HEK293 (cell line): ENCODE data around the gene GJC2.
A peak's percentile ranks its signal among the peaks of the same experiment; 100 is the strongest.

Experiments
- EGR2 ChIP-seq: fragments of 450-650 bp; formaldehyde crosslinking; IDR thresholded peaks from 2 replicates; pipeline ENCODE4 v1.5.1; 2016; ENCODE audit warnings: low read depth, missing biosample characterization, missing genetic modification characterization
- KLF16 ChIP-seq: fragments of 450-650 bp; formaldehyde crosslinking; IDR thresholded peaks from 2 replicates; pipeline ENCODE4 v1.5.1; 2017; ENCODE audit warnings: missing biosample characterization, missing genetic modification characterization
- KLF9 ChIP-seq: fragments of 450-650 bp; formaldehyde crosslinking; IDR thresholded peaks from 2 replicates; pipeline ENCODE4 v1.5.1; 2016; ENCODE audit warnings: missing biosample characterization, missing genetic modification characterization, low read depth
- MZF1 ChIP-seq: fragments of 450-650 bp; formaldehyde crosslinking; IDR thresholded peaks from 2 replicates; pipeline ENCODE4 v1.5.1; 2017; ENCODE audit warnings: missing biosample characterization, missing genetic modification characterization, borderline replicate concordance
- WT1 ChIP-seq: fragments of 450-650 bp; formaldehyde crosslinking; IDR thresholded peaks from 2 replicates; pipeline ENCODE4 v1.5.1; 2016; ENCODE audit warnings: missing biosample characterization, missing genetic modification characterization
- YY1 ChIP-seq: fragments of 450-650 bp; formaldehyde crosslinking; IDR thresholded peaks from 2 replicates; pipeline ENCODE4 v1.5.1; 2018; ENCODE audit warnings: missing biosample characterization, missing genetic modification characterization
- ZBTB48 ChIP-seq: fragments of 450-650 bp; formaldehyde crosslinking; IDR thresholded peaks from 2 replicates; pipeline ENCODE4 v1.5.1; 2016; ENCODE audit warnings: missing biosample characterization, missing genetic modification characterization
- ZBTB7A ChIP-seq: fragments of 450-650 bp; formaldehyde crosslinking; IDR thresholded peaks from 2 replicates; pipeline ENCODE4 v1.5.1; 2016; ENCODE audit warnings: low read depth, missing biosample characterization, missing genetic modification characterization
- ZNF10 ChIP-seq: fragments of 450-650 bp; formaldehyde crosslinking; IDR thresholded peaks from 2 replicates; pipeline ENCODE4 v1.5.1; 2017; ENCODE audit warnings: missing biosample characterization, missing genetic modification characterization
- ZNF184 ChIP-seq: fragments of 450-650 bp; IDR thresholded peaks from 2 replicates; pipeline ENCODE4 v1.5.1; 2018; ENCODE audit warnings: missing biosample characterization, mild to moderate bottlenecking, missing genetic modification characterization
- ZNF24 ChIP-seq: fragments of 450-650 bp; formaldehyde crosslinking; IDR thresholded peaks from 2 replicates; pipeline ENCODE4 v1.5.1; 2016; ENCODE audit warnings: missing biosample characterization, missing genetic modification characterization
- ZNF266 ChIP-seq: fragments of 450-650 bp; formaldehyde crosslinking; IDR thresholded peaks from 2 replicates; pipeline ENCODE4 v1.5.1; 2016; ENCODE audit warnings: missing biosample characterization, missing genetic modification characterization, low read depth
- ZNF280D ChIP-seq: fragments of 450-650 bp; formaldehyde crosslinking; IDR thresholded peaks from 2 replicates; pipeline ENCODE4 v1.5.1; 2016; ENCODE audit warnings: missing biosample characterization, missing genetic modification characterization
- ZNF398 ChIP-seq: fragments of 450-650 bp; formaldehyde crosslinking; IDR thresholded peaks from 2 replicates; pipeline ENCODE4 v1.5.1; 2017; ENCODE audit warnings: missing biosample characterization, missing genetic modification characterization
- ZNF423 ChIP-seq: fragments of 450-650 bp; formaldehyde crosslinking; IDR thresholded peaks from 2 replicates; pipeline ENCODE4 v1.5.1; 2016; ENCODE audit warnings: missing biosample characterization, missing genetic modification characterization
- ZNF571 ChIP-seq: fragments of 450-650 bp; formaldehyde crosslinking; IDR thresholded peaks from 2 replicates; pipeline ENCODE4 v1.5.0; 2017; ENCODE audit warnings: missing biosample characterization, missing genetic modification characterization
- ZNF621 ChIP-seq: fragments of 450-650 bp; formaldehyde crosslinking; IDR thresholded peaks from 2 replicates; pipeline ENCODE4 v1.5.1; 2017; ENCODE audit warnings: missing biosample characterization, missing genetic modification characterization
- ZNF747 ChIP-seq: fragments of 450-650 bp; formaldehyde crosslinking; IDR thresholded peaks from 2 replicates; pipeline ENCODE4 v1.5.1; 2016; ENCODE audit warnings: missing biosample characterization, missing genetic modification characterization
- ZNF791 ChIP-seq: fragments of 450-650 bp; formaldehyde crosslinking; IDR thresholded peaks from 2 replicates; pipeline ENCODE4 v1.5.1; 2016; ENCODE audit warnings: missing biosample characterization, missing genetic modification characterization
- ZNF792 ChIP-seq: fragments of 450-650 bp; formaldehyde crosslinking; IDR thresholded peaks from 2 replicates; pipeline ENCODE4 v1.5.1; 2016; ENCODE audit warnings: missing biosample characterization, missing genetic modification characterization
- ZSCAN23 ChIP-seq: fragments of 450-650 bp; formaldehyde crosslinking; IDR thresholded peaks from 2 replicates; pipeline ENCODE4 v1.5.1; 2016; ENCODE audit warnings: missing biosample characterization, missing genetic modification characterization
- TF ChIP-seq, protein P1 (sequence below): fragments of 450-650 bp; formaldehyde crosslinking; IDR thresholded peaks from 2 replicates; pipeline ENCODE4 v1.5.1; 2016; ENCODE audit warnings: missing biosample characterization, missing genetic modification characterization
- TF ChIP-seq, protein P2 (sequence below): fragments of 450-650 bp; formaldehyde crosslinking; IDR thresholded peaks from 2 replicates; pipeline ENCODE4 v1.5.1; 2016; ENCODE audit warnings: missing biosample characterization, missing genetic modification characterization
- TF ChIP-seq, protein P3 (sequence below): fragments of 450-650 bp; formaldehyde crosslinking; IDR thresholded peaks from 2 replicates; pipeline ENCODE4 v1.5.1; 2016; ENCODE audit warnings: missing biosample characterization, missing genetic modification characterization
- TF ChIP-seq, protein P4 (sequence below): fragments of 450-650 bp; formaldehyde crosslinking; optimal IDR thresholded peaks from 2 replicates; pipeline ENCODE3; 2016; ENCODE audit warnings: missing biosample characterization, mild to moderate bottlenecking, missing genetic modification characterization
- TF ChIP-seq, protein P5 (sequence below): fragments of 450-650 bp; formaldehyde crosslinking; IDR thresholded peaks from 2 replicates; pipeline ENCODE4 v1.5.1; 2016; ENCODE audit warnings: missing biosample characterization, missing genetic modification characterization

GJC2 gene

GRCh38 chr1:228139931-228140723 is 9.6 kb upstream of the GJC2 start, which contains the start of gene GUK1 (continued):
- TF ChIP-seq ZNF398 (tag by site-specific recombination) (peak; percentile 50; the same call in 1 of the 2 replicates), KLF16 (tag by site-specific recombination) (peak; percentile 97), ZNF792 (tag by site-specific recombination) (peak; percentile 86), ZNF423 (tag by site-specific recombination) (peak; percentile 78; the same call in 1 of the 2 replicates), ZNF280D (tag by site-specific recombination) (no peak), YY1 (peak; percentile 64; the same call in 1 of the 2 replicates), MZF1 (tag by site-specific recombination) (peak; percentile 61; the same call in 1 of the 2 replicates), WT1 (tag by site-specific recombination) (peak; percentile 90), EGR2 (tag by site-specific recombination) (peak; percentile 99), ZSCAN23 (tag by site-specific recombination) (no peak), ZNF24 (peak; percentile 18), ZNF10 (peak; percentile 74; the same call in 1 of the 2 replicates), ZNF791 (tag by site-specific recombination) (0 out of 2 replicates have a peak, but pooled peaks have one; percentile 9), ZNF266 (tag by site-specific recombination) (no peak), ZBTB48 (tag by site-specific recombination) (peak; percentile 66), ZNF571 (tag by site-specific recombination) (no peak), ZBTB7A (tag by site-specific recombination) (peak; percentile 57; the same call in 1 of the 2 replicates), ZNF184 (peak; percentile 58; the same call in 1 of the 2 replicates), KLF9 (tag by site-specific recombination) (peak; percentile 97), ZNF621 (tag by site-specific recombination) (no peak), ZNF747 (tag by site-specific recombination) (no peak)
- TF ChIP-seq, protein P1, sequence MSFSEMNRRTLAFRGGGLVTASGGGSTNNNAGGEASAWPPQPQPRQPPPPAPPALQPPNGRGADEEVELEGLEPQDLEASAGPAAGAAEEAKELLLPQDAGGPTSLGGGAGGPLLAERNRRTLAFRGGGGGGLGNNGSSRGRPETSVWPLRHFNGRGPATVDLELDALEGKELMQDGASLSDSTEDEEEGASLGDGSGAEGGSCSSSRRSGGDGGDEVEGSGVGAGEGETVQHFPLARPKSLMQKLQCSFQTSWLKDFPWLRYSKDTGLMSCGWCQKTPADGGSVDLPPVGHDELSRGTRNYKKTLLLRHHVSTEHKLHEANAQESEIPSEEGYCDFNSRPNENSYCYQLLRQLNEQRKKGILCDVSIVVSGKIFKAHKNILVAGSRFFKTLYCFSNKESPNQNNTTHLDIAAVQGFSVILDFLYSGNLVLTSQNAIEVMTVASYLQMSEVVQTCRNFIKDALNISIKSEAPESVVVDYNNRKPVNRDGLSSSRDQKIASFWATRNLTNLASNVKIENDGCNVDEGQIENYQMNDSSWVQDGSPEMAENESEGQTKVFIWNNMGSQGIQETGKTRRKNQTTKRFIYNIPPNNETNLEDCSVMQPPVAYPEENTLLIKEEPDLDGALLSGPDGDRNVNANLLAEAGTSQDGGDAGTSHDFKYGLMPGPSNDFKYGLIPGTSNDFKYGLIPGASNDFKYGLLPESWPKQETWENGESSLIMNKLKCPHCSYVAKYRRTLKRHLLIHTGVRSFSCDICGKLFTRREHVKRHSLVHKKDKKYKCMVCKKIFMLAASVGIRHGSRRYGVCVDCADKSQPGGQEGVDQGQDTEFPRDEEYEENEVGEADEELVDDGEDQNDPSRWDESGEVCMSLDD (tag by site-specific recombination) = peak; percentile 60; the same call in 1 of the 2 replicates
- TF ChIP-seq, protein P2, sequence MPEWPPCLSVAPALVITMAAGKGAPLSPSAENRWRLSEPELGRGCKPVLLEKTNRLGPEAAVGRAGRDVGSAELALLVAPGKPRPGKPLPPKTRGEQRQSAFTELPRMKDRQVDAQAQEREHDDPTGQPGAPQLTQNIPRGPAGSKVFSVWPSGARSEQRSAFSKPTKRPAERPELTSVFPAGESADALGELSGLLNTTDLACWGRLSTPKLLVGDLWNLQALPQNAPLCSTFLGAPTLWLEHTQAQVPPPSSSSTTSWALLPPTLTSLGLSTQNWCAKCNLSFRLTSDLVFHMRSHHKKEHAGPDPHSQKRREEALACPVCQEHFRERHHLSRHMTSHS (tag by site-specific recombination) = no peak
- TF ChIP-seq, protein P3, sequence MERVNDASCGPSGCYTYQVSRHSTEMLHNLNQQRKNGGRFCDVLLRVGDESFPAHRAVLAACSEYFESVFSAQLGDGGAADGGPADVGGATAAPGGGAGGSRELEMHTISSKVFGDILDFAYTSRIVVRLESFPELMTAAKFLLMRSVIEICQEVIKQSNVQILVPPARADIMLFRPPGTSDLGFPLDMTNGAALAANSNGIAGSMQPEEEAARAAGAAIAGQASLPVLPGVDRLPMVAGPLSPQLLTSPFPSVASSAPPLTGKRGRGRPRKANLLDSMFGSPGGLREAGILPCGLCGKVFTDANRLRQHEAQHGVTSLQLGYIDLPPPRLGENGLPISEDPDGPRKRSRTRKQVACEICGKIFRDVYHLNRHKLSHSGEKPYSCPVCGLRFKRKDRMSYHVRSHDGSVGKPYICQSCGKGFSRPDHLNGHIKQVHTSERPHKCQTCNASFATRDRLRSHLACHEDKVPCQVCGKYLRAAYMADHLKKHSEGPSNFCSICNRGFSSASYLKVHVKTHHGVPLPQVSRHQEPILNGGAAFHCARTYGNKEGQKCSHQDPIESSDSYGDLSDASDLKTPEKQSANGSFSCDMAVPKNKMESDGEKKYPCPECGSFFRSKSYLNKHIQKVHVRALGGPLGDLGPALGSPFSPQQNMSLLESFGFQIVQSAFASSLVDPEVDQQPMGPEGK = peak; percentile 98
- TF ChIP-seq, protein P4, sequence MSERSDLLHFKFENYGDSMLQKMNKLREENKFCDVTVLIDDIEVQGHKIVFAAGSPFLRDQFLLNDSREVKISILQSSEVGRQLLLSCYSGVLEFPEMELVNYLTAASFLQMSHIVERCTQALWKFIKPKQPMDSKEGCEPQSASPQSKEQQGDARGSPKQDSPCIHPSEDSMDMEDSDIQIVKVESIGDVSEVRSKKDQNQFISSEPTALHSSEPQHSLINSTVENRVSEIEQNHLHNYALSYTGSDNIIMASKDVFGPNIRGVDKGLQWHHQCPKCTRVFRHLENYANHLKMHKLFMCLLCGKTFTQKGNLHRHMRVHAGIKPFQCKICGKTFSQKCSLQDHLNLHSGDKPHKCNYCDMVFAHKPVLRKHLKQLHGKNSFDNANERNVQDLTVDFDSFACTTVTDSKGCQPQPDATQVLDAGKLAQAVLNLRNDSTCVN (tag by site-specific recombination) = peak; percentile 97
- TF ChIP-seq, protein P5, sequence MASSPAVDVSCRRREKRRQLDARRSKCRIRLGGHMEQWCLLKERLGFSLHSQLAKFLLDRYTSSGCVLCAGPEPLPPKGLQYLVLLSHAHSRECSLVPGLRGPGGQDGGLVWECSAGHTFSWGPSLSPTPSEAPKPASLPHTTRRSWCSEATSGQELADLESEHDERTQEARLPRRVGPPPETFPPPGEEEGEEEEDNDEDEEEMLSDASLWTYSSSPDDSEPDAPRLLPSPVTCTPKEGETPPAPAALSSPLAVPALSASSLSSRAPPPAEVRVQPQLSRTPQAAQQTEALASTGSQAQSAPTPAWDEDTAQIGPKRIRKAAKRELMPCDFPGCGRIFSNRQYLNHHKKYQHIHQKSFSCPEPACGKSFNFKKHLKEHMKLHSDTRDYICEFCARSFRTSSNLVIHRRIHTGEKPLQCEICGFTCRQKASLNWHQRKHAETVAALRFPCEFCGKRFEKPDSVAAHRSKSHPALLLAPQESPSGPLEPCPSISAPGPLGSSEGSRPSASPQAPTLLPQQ (tag by site-specific recombination) = peak; percentile 99
